ENCODE measurements around the gene UBA1.

UBA1 gene

GRCh38 chrX:47162927-47163583 is 30.6 kb upstream of the UBA1 start:
- Histone ChIP-seq H3K9ac (ENCODE audit: low read length) (no peak overlapping the region), H3K4me2 (ENCODE audit: low read depth, low read length) (no peak overlapping the region), H3K79me2 (ENCODE audit: low read length) (peaks cover 73% of the 10 kb centered on the region), H3K27ac (ENCODE audit: low read length) (no peak overlapping the region), H3K9me3 (replicated peaks; ENCODE audit: insufficient read depth, low read length) (no peaks in the 10 kb centered on the region), H3K4me1 (ENCODE audit: low read length) (no peaks in the 10 kb centered on the region), H4K20me1 (ENCODE audit: insufficient read depth, low read length) (no peaks in the 10 kb centered on the region), H2AFZ (ENCODE audit: low read length) (no peak overlapping the region), H3K9me2 (replicated peaks; ENCODE audit: insufficient read depth, low read length) (no peaks in the 10 kb centered on the region), H3F3A (ENCODE audit: insufficient read depth, low read length) (no peaks in the 10 kb centered on the region), H3K27me3 (replicated peaks; ENCODE audit: insufficient read depth, low read length) (no peaks in the 10 kb centered on the region), H3K36me3 (replicated peaks; ENCODE audit: insufficient read depth, low read length) (no peaks in the 10 kb centered on the region), H3K4me3 (ENCODE audit: low read length) (no peak overlapping the region)
- TF ChIP-seq, protein P1, sequence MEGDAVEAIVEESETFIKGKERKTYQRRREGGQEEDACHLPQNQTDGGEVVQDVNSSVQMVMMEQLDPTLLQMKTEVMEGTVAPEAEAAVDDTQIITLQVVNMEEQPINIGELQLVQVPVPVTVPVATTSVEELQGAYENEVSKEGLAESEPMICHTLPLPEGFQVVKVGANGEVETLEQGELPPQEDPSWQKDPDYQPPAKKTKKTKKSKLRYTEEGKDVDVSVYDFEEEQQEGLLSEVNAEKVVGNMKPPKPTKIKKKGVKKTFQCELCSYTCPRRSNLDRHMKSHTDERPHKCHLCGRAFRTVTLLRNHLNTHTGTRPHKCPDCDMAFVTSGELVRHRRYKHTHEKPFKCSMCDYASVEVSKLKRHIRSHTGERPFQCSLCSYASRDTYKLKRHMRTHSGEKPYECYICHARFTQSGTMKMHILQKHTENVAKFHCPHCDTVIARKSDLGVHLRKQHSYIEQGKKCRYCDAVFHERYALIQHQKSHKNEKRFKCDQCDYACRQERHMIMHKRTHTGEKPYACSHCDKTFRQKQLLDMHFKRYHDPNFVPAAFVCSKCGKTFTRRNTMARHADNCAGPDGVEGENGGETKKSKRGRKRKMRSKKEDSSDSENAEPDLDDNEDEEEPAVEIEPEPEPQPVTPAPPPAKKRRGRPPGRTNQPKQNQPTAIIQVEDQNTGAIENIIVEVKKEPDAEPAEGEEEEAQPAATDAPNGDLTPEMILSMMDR (IDR thresholded peaks at IDR 0.05; ENCODE audit: low read length): no peak
- TF ChIP-seq EZH2phosphoT487 (IDR thresholded peaks at IDR 0.05; ENCODE audit: low read length): no peak
- TF ChIP-seq EZH2 (optimal IDR thresholded peaks at IDR 0.05; ENCODE audit: low read depth, low read length): no peak
- no peak for DNase-seq

DNA sequence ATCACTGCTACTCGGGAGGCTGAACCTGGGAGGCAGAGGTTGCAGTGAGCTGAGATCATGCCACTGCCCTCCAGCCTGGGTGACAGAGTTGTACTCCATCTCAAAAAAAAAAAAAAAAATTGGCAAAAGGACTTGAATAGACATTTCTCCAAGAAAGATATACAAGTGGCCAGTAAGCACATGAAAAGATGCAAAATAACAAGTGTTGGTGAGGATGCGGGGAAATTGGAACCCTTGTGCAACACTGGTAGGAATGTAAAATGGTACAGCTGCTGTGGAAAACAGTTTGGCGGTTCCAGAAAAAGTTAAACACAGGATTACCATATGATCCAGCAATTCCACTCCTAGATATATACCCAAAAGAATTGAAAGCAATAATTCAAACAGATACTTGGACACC is 29.2 kb upstream of the UBA1 start:
- Histone ChIP-seq H3K9me2 (replicated peaks; ENCODE audit: insufficient read depth, low read length) (no peaks in the 10 kb centered on the region), H2AFZ (ENCODE audit: low read length) (no peak overlapping the region), H3K27ac (ENCODE audit: low read length) (no peak overlapping the region), H3K9ac (ENCODE audit: low read length) (no peak overlapping the region), H3K36me3 (replicated peaks; ENCODE audit: insufficient read depth, low read length) (no peaks in the 10 kb centered on the region), H3K4me3 (ENCODE audit: low read length) (no peak overlapping the region), H4K20me1 (ENCODE audit: insufficient read depth, low read length) (no peaks in the 10 kb centered on the region), H3K9me3 (replicated peaks; ENCODE audit: insufficient read depth, low read length) (no peaks in the 10 kb centered on the region), H3K4me1 (ENCODE audit: low read length) (no peaks in the 10 kb centered on the region), H3K79me2 (ENCODE audit: low read length) (peaks cover 74% of the 10 kb centered on the region), H3F3A (ENCODE audit: insufficient read depth, low read length) (no peaks in the 10 kb centered on the region), H3K4me2 (ENCODE audit: low read depth, low read length) (no peak overlapping the region), H3K27me3 (replicated peaks; ENCODE audit: insufficient read depth, low read length) (no peaks in the 10 kb centered on the region)
- TF ChIP-seq, protein P1 (IDR thresholded peaks at IDR 0.05; ENCODE audit: low read length): no peak
- TF ChIP-seq EZH2phosphoT487 (IDR thresholded peaks at IDR 0.05; ENCODE audit: low read length): no peak
- TF ChIP-seq EZH2 (optimal IDR thresholded peaks at IDR 0.05; ENCODE audit: low read depth, low read length): no peak
- no peak for DNase-seq

GRCh38 chrX:47166126-47166525 is 27.5 kb upstream of the UBA1 start:
- Histone ChIP-seq H3K79me2 (ENCODE audit: low read length) (peaks cover 61% of the 10 kb centered on the region), H3K9me3 (replicated peaks; ENCODE audit: insufficient read depth, low read length) (no peaks in the 10 kb centered on the region), H3K27ac (ENCODE audit: low read length) (no peak overlapping the region), H3K4me1 (ENCODE audit: low read length) (no peaks in the 10 kb centered on the region), H3K9me2 (replicated peaks; ENCODE audit: insufficient read depth, low read length) (no peaks in the 10 kb centered on the region), H3K27me3 (replicated peaks; ENCODE audit: insufficient read depth, low read length) (no peaks in the 10 kb centered on the region), H3K4me3 (ENCODE audit: low read length) (no peak overlapping the region), H3K9ac (ENCODE audit: low read length) (no peak overlapping the region), H3F3A (ENCODE audit: insufficient read depth, low read length) (no peaks in the 10 kb centered on the region), H4K20me1 (ENCODE audit: insufficient read depth, low read length) (no peaks in the 10 kb centered on the region), H3K36me3 (replicated peaks; ENCODE audit: insufficient read depth, low read length) (no peaks in the 10 kb centered on the region), H3K4me2 (ENCODE audit: low read depth, low read length) (no peak overlapping the region), H2AFZ (ENCODE audit: low read length) (no peak overlapping the region)
- TF ChIP-seq, protein P1 (IDR thresholded peaks at IDR 0.05; ENCODE audit: low read length): no peak
- TF ChIP-seq EZH2phosphoT487 (IDR thresholded peaks at IDR 0.05; ENCODE audit: low read length): no peak
- TF ChIP-seq EZH2 (optimal IDR thresholded peaks at IDR 0.05; ENCODE audit: low read depth, low read length): no peak
- no peak for DNase-seq

Measured in MM.1S (cell line).